Astrocyte of the spinal cord (primary cell): ENCODE measurements around the gene IFNG.

Experiments used
- DNase-seq: peaks from one replicate; pipeline ENCODE4 v3.0.0; 2011; ENCODE audit warnings: low read depth, low spot score
- H3K4me3 ChIP-seq: 2 replicates; pipeline ENCODE4 v1.5.1; 2011; ENCODE audit warnings: low read depth, mild to moderate bottlenecking, low read length, moderate library complexity
- CTCF ChIP-seq: IDR thresholded peaks from 2 replicates; pipeline ENCODE4 v1.5.1; 2012; ENCODE audit warnings: low read depth, mild to moderate bottlenecking, low read length, inconsistent platforms
- in situ Hi-C: cut with HindIII; loops from 2 replicates; pipeline ENCODE4 v1.10.0; 2017; ENCODE audit warnings: low sequenced_read_pairs

IFNG gene

GRCh38 chr12:68198507-68199086, 39.1 kb upstream of the IFNG start:
- in situ Hi-C loops, result no loop called here
- no peak for DNase-seq
- H3K4me3 ChIP-seq, result no peak overlapping the region
- TF ChIP-seq CTCF, result no peak

GRCh38 chr12:68190301-68190700, 30.8 kb upstream of the IFNG start:
- in situ Hi-C loops, result no loop called here
- DNase-seq, result peak; percentile 9
- no peak for TF ChIP-seq CTCF
- no peak overlapping the region for H3K4me3 ChIP-seq

- no peak for TF ChIP-seq CTCF
- in situ Hi-C loops, result no loop called here
- no peak overlapping the region for H3K4me3 ChIP-seq
- peak; percentile 88 for DNase-seq
These were observed 30.3 kb upstream of the IFNG start for GRCh38 chr12:68189821-68190242.

GRCh38 chr12:68185598-68185997, 26.1 kb upstream of the IFNG start:
- in situ Hi-C loops, result no loop called here
- TF ChIP-seq CTCF, result no peak
- DNase-seq, result no peak
- H3K4me3 ChIP-seq, result no peak overlapping the region

GRCh38 chr12:68180792-68181744, 21.5 kb upstream of the IFNG start:
- DNase-seq, result no peak
- H3K4me3 ChIP-seq, result no peak overlapping the region
- TF ChIP-seq CTCF, result no peak
- in situ Hi-C loops, result no loop called here

- DNase-seq, result no peak
- no peak overlapping the region for H3K4me3 ChIP-seq
- in situ Hi-C loops, result no loop called here
- no peak for TF ChIP-seq CTCF
These were observed 19.4 kb upstream of the IFNG start for GRCh38 chr12:68178774-68179439.
